HEK293T (cell line): ENCODE measurements around the gene ALDOA.

ENCODE experiments used
- ARNT ChIP-seq: fragments of 450-650 bp; IDR thresholded peaks from 2 replicates; pipeline ENCODE4 v1.6.1; 2017; ENCODE audit warnings: mild to moderate bottlenecking
- BHLHE40 ChIP-seq: fragments of 450-650 bp; IDR thresholded peaks from 2 replicates; pipeline ENCODE4 v1.6.1; 2016; ENCODE audit warnings: mild to moderate bottlenecking, moderate library complexity, borderline replicate concordance
- ELF4 ChIP-seq: fragments of 450-650 bp; IDR thresholded peaks from 2 replicates; pipeline ENCODE4 v1.6.1; 2017; ENCODE audit warnings: antibody characterized with exemption
- FOXM1 ChIP-seq: fragments of 450-650 bp; IDR thresholded peaks from 2 replicates; pipeline ENCODE4 v1.6.1; 2017; ENCODE audit warnings: mild to moderate bottlenecking, borderline replicate concordance
- HDGF ChIP-seq: fragments of 450-650 bp; IDR thresholded peaks from 2 replicates; pipeline ENCODE4 v1.6.1; 2017; ENCODE audit warnings: antibody characterized with exemption, borderline replicate concordance
- L3MBTL2 ChIP-seq: fragments of 450-650 bp; conservative IDR thresholded peaks from 2 replicates; pipeline ENCODE4 v1.6.1; 2016; ENCODE audit warnings: mild to moderate bottlenecking
- LEF1 ChIP-seq: fragments of 450-650 bp; IDR thresholded peaks from 2 replicates; pipeline ENCODE4 v1.6.1; 2017; ENCODE audit warnings: mild to moderate bottlenecking, borderline replicate concordance
- NFRKB ChIP-seq: fragments of 450-650 bp; IDR thresholded peaks from 2 replicates; pipeline ENCODE4 v1.6.1; 2016; ENCODE audit warnings: mild to moderate bottlenecking, moderate library complexity
- SP1 ChIP-seq: fragments of 450-650 bp; IDR thresholded peaks from 2 replicates; pipeline ENCODE4 v1.6.1; 2017
- TARDBP ChIP-seq: fragments of 450-650 bp; IDR thresholded peaks from 2 replicates; pipeline ENCODE4 v1.6.1; 2016
- ZNF384 ChIP-seq: fragments of 450-650 bp; IDR thresholded peaks from 2 replicates; pipeline ENCODE4 v1.6.1; 2016

- no peak for TF ChIP-seq ZNF384
- no peak for TF ChIP-seq NFRKB
- TF ChIP-seq HDGF: no peak
- TF ChIP-seq FOXM1: no peak
- no peak for TF ChIP-seq ELF4
- TF ChIP-seq L3MBTL2: no peak
- TF ChIP-seq TARDBP: no peak
- TF ChIP-seq LEF1: no peak
- no peak for TF ChIP-seq ARNT
- TF ChIP-seq BHLHE40: no peak
- TF ChIP-seq SP1: no peak
These were observed 34.6 kb upstream of the ALDOA start, which contains the start of gene TLCD3B for GRCh38 chr16:30030841-30031413.
